GM23338 (cell line): ENCODE results near the gene OR51S1. TPM values are rescaled to one million over a fixed set of nuclear protein-coding genes. Genes with fewer than 3 reads are reported as not detected.

ENCODE experiments used
- ATAC-seq: fragments of 200-7000 bp; cut with Tn5 transposase; 3 replicates; pipeline ENCODE4 v1.9.1; 2020
- DNase-seq: peaks from one replicate; pipeline ENCODE4 v3.0.0-alpha.2; 2015; ENCODE audit warnings: low spot score
- H2AFZ ChIP-seq: fragments of 200-600 bp; sonication (generic); 2 replicates; pipeline ENCODE4 v1.8.0; 2016; ENCODE audit warnings: antibody characterized with exemption, mild to moderate bottlenecking, moderate library complexity
- H3F3A ChIP-seq: fragments of 200-600 bp; sonication (generic); replicated peaks from 2 replicates; pipeline ENCODE4 v1.8.0; 2017; ENCODE audit warnings: antibody characterized with exemption, mixed run types, low read depth
- H3K27ac ChIP-seq: fragments of 200-600 bp; sonication (generic); 2 replicates; pipeline ENCODE4 v1.6.1; 2016; ENCODE audit warnings: low read depth
- H3K27me3 ChIP-seq: fragments of 200-600 bp; sonication (generic); 2 replicates; pipeline ENCODE4 v1.8.0; 2016; ENCODE audit warnings: mild to moderate bottlenecking, mixed run types, moderate library complexity; ENCODE audit not compliant: insufficient read depth
- H3K36me3 ChIP-seq: fragments of 200-600 bp; sonication (generic); 2 replicates; pipeline ENCODE4 v1.8.0; 2016; ENCODE audit warnings: mild to moderate bottlenecking; ENCODE audit not compliant: insufficient read depth
- H3K4me1 ChIP-seq: fragments of 200-600 bp; sonication (generic); 2 replicates; pipeline ENCODE4 v1.8.0; 2016; ENCODE audit warnings: mild to moderate bottlenecking, moderate library complexity; ENCODE audit not compliant: insufficient read depth
- H3K4me2 ChIP-seq: fragments of 200-600 bp; sonication (generic); 2 replicates; pipeline ENCODE4 v1.7.1; 2017; ENCODE audit warnings: mixed run types
- H3K4me3 ChIP-seq: fragments of 200-600 bp; sonication (generic); 2 replicates; pipeline ENCODE4 v1.6.1; 2016; ENCODE audit warnings: mixed run types
- H3K79me2 ChIP-seq: fragments of 200-600 bp; sonication (generic); replicated peaks from 2 replicates; pipeline ENCODE4 v1.8.0; 2017; ENCODE audit warnings: mild to moderate bottlenecking; ENCODE audit not compliant: insufficient read depth
- H3K9me2 ChIP-seq: fragments of 200-600 bp; sonication (generic); 2 replicates; pipeline ENCODE4 v1.8.0; 2017; ENCODE audit not compliant: insufficient read depth
- H4K20me1 ChIP-seq: fragments of 200-600 bp; sonication (generic); replicated peaks from 2 replicates; pipeline ENCODE4 v1.8.0; 2017; ENCODE audit warnings: mild to moderate bottlenecking; ENCODE audit not compliant: insufficient read depth
- H3K27ac Mint-ChIP-seq: 2 replicates; pipeline ENCODE4 v1.8.0; 2020; ENCODE audit warnings: inconsistent platforms, mild to moderate bottlenecking, moderate library complexity, mixed read lengths
- H3K27me3 Mint-ChIP-seq: 3 replicates; pipeline ENCODE4 v1.8.0; 2022; ENCODE audit warnings: low read depth, mild to moderate bottlenecking, moderate library complexity, mixed read lengths, inconsistent platforms; ENCODE audit not compliant: insufficient read depth, poor library complexity
- H3K36me3 Mint-ChIP-seq: 3 replicates; pipeline ENCODE4 v1.8.0; 2021; ENCODE audit warnings: low read depth, mild to moderate bottlenecking, inconsistent platforms, moderate library complexity, mixed read lengths
- H3K4me1 Mint-ChIP-seq: 3 replicates; pipeline ENCODE4 v1.8.0; 2020; ENCODE audit warnings: mild to moderate bottlenecking, inconsistent platforms, mixed read lengths
- H3K4me3 Mint-ChIP-seq: 3 replicates; pipeline ENCODE4 v1.8.0; 2021; ENCODE audit warnings: moderate library complexity, mild to moderate bottlenecking, inconsistent platforms, mixed read lengths
- H3K9me3 Mint-ChIP-seq: 3 replicates; pipeline ENCODE4 v1.8.0; 2020; ENCODE audit warnings: moderate library complexity, mild to moderate bottlenecking, inconsistent platforms, mixed read lengths
- CREB1 ChIP-seq: fragments of 250-450 bp; sonication (Bioruptor Pico); IDR thresholded peaks from 2 replicates; pipeline ENCODE4 v1.5.0; 2020; ENCODE audit warnings: low read depth, mild to moderate bottlenecking, moderate library complexity
- EZH2 ChIP-seq: fragments of 200-600 bp; sonication (generic); IDR thresholded peaks from one replicate; pipeline ENCODE4 v1.8.0; 2017; ENCODE audit warnings: antibody characterized with exemption, mild to moderate bottlenecking, low read depth; ENCODE audit not compliant: unreplicated experiment
- JUNB ChIP-seq: IDR thresholded peaks from one replicate; pipeline ENCODE4 v1.6.1; 2016; ENCODE audit warnings: antibody characterized with exemption; ENCODE audit not compliant: unreplicated experiment
- NANOG ChIP-seq: IDR thresholded peaks from 2 replicates; pipeline ENCODE4 v1.6.1; 2016; ENCODE audit warnings: antibody characterized with exemption, borderline replicate concordance
- REST ChIP-seq: IDR thresholded peaks from one replicate; pipeline ENCODE4 v1.6.1; 2018; ENCODE audit warnings: antibody characterized with exemption; ENCODE audit not compliant: unreplicated experiment
- ZNF114 ChIP-seq: fragments of 250-450 bp; sonication (Bioruptor Pico); IDR thresholded peaks from 2 replicates; pipeline ENCODE4 v1.5.0; 2020; ENCODE audit warnings: mild to moderate bottlenecking, moderate library complexity
- ZNF331 ChIP-seq: fragments of 250-450 bp; sonication (Bioruptor Pico); IDR thresholded peaks from 2 replicates; pipeline ENCODE4 v1.5.0; 2020; ENCODE audit warnings: low read depth, mild to moderate bottlenecking, moderate library complexity
- ZNF462 ChIP-seq: fragments of 250-450 bp; sonication (Bioruptor Pico); IDR thresholded peaks from 2 replicates; pipeline ENCODE4 v1.5.0; 2020; ENCODE audit warnings: mild to moderate bottlenecking, moderate library complexity
- polyA plus RNA-seq: library from polyadenylated mRNA; unstranded; fragments of >200 nt; fragmentation: Nextera tagmentation; extraction: Ambion mirVana; gene quantifications from 2 replicates; pipeline ENCODE4 v1.2.1, GENCODE V29; 2016
- total RNA-seq: library from RNA; depleted of rRNA; stranded (reverse); fragments of >200 nt; shearing (Covaris generic); gene quantifications from 2 replicates; pipeline ENCODE4 v1.2.3, GENCODE V29; 2014
- TF ChIP-seq, protein P1 (sequence below): IDR thresholded peaks from 2 replicates; pipeline ENCODE4 v1.6.1; 2016; ENCODE audit warnings: antibody characterized with exemption

OR51S1 gene
- total and polyA plus RNA-seq, 2 experiments from 2014 or later = not detected

- no peak for TF ChIP-seq ZNF462 (CRISPR knock-in tag)
- TF ChIP-seq REST = no peak
- no peak for TF ChIP-seq ZNF331 (CRISPR knock-in tag)
- no peak for TF ChIP-seq CREB1 (CRISPR knock-in tag)
- no peak for TF ChIP-seq NANOG
These were observed 33.0 kb upstream of the OR51S1 start, which contains the start of gene OR51T1 (continued) for GRCh38 chr11:4881860-4882500.

GRCh38 chr11:4881188-4881587 lies 32.2 kb upstream of the OR51S1 start:
- no peaks in the 10 kb centered on the region for H3K36me3 ChIP-seq
- no peak overlapping the region for H3K4me2 ChIP-seq
- Mint-ChIP-seq H3K4me1 (0 out of 3 replicates have a peak, but pooled peaks cover 3% of the 10 kb centered on the region), H3K9me3 (no peaks in the 10 kb centered on the region), H3K27ac (no peak overlapping the region), H3K4me3 (no peak overlapping the region), H3K27me3 (peaks cover 3% of the 10 kb centered on the region), H3K36me3 (no peaks in the 10 kb centered on the region)
- no peaks in the 10 kb centered on the region for H3K27me3 ChIP-seq
- no peak overlapping the region for H3K4me3 ChIP-seq
- no peak overlapping the region for H2AFZ ChIP-seq
- ATAC-seq (no peak), DNase-seq (no peak)
- H3F3A ChIP-seq = no peaks in the 10 kb centered on the region
- H3K79me2 ChIP-seq = no peaks in the 10 kb centered on the region
- no peaks in the 10 kb centered on the region for H3K4me1 ChIP-seq
- no peaks in the 10 kb centered on the region for H4K20me1 ChIP-seq
- H3K27ac ChIP-seq = no peak overlapping the region
- no peaks in the 10 kb centered on the region for H3K9me2 ChIP-seq
- TF ChIP-seq ZNF331 (CRISPR knock-in tag) (no peak), ZNF114 (no peak), REST (no peak), EZH2 (no peak), JUNB (no peak)
- TF ChIP-seq, protein P1, sequence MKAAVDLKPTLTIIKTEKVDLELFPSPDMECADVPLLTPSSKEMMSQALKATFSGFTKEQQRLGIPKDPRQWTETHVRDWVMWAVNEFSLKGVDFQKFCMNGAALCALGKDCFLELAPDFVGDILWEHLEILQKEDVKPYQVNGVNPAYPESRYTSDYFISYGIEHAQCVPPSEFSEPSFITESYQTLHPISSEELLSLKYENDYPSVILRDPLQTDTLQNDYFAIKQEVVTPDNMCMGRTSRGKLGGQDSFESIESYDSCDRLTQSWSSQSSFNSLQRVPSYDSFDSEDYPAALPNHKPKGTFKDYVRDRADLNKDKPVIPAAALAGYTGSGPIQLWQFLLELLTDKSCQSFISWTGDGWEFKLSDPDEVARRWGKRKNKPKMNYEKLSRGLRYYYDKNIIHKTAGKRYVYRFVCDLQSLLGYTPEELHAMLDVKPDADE = no peak
